Caco-2 (cell line): ENCODE measurements around the gene MRPS15. TPM values are rescaled to one million over a fixed set of nuclear protein-coding genes. Genes with fewer than 3 reads are reported as not detected.

Experiments
- BruUV-seq: library from RNA; stranded (reverse); fragments of 400-500 nt; replicated peaks from 2 replicates; lab custom pipeline; 2021; lab: Mats Ljungman, UMichigan
- CTCF ChIA-PET: fragments of 300-600 bp; sonication (Branson Sonifier 250); formaldehyde crosslinking; loops from one replicate; lab custom pipeline; 2022; ENCODE audit warnings: antibody characterized with exemption; lab: Charles Lee
- POLR2A ChIA-PET: fragments of 300-600 bp; sonication (Branson Sonifier 250); formaldehyde crosslinking; loops from one replicate; lab custom pipeline; 2022; ENCODE audit warnings: antibody characterized with exemption; lab: Charles Lee
- DNase-seq, 2 experiments: peaks; one replicate each; pipeline versions ENCODE4 v3.0.0 to v3.0.0-alpha.2; 2020 to 2022
- H3K27me3 ChIP-seq: replicated peaks from 2 replicates; pipeline ENCODE4 v1.6.0; 2011; ENCODE audit warnings: low read length; ENCODE audit not compliant: control insufficient read depth, insufficient read depth
- H3K36me3 ChIP-seq: 2 replicates; pipeline ENCODE4 v1.5.1; 2011; ENCODE audit warnings: low read length; ENCODE audit not compliant: control insufficient read depth, insufficient read depth
- H3K4me1 ChIP-seq: fragments of 250-450 bp; sonication (Bioruptor Pico); 2 replicates; pipeline ENCODE4 v1.5.1; 2020; ENCODE audit warnings: mild to moderate bottlenecking
- H3K4me3 ChIP-seq: 2 replicates; pipeline ENCODE4 v1.5.1; 2011; ENCODE audit warnings: low read depth, mild to moderate bottlenecking, control low read depth, low read length
- H3K9me3 ChIP-seq: fragments of 250-450 bp; sonication (Bioruptor Pico); 2 replicates; pipeline ENCODE4 v1.5.1; 2020; ENCODE audit warnings: mild to moderate bottlenecking, moderate library complexity
- H3K27ac Mint-ChIP-seq: one replicate; pipeline ENCODE4 v1.8.0; 2022; ENCODE audit warnings: mixed read lengths; ENCODE audit not compliant: unreplicated experiment
- H3K27me3 Mint-ChIP-seq: one replicate; pipeline ENCODE4 v1.8.0; 2022; ENCODE audit warnings: mixed read lengths; ENCODE audit not compliant: insufficient read depth, unreplicated experiment
- H3K36me3 Mint-ChIP-seq: one replicate; pipeline ENCODE4 v1.8.0; 2022; ENCODE audit warnings: mild to moderate bottlenecking, mixed read lengths; ENCODE audit not compliant: insufficient read depth, unreplicated experiment
- H3K4me1 Mint-ChIP-seq: one replicate; pipeline ENCODE4 v1.8.0; 2022; ENCODE audit warnings: low read depth, mixed read lengths; ENCODE audit not compliant: unreplicated experiment
- H3K4me3 Mint-ChIP-seq: one replicate; pipeline ENCODE4 v1.8.0; 2022; ENCODE audit warnings: mild to moderate bottlenecking, moderate library complexity, mixed read lengths; ENCODE audit not compliant: unreplicated experiment
- H3K9me3 Mint-ChIP-seq: one replicate; pipeline ENCODE4 v1.8.0; 2022; ENCODE audit warnings: mixed read lengths; ENCODE audit not compliant: unreplicated experiment
- intact Hi-C: fragments of 100-400 bp; cut with micrococcal nuclease; formaldehyde crosslinking; loops from one replicate; pipeline ENCODE4 v1.10.0; 2022; ENCODE audit not compliant: unreplicated experiment
- total RNA-seq: library from RNA; stranded (reverse); gene quantifications from 2 replicates; pipeline ENCODE4 v1.2.3, GENCODE V29; 2022
- TF ChIP-seq, protein P1 (sequence below), 2 experiments: fragments of 200-600 bp in 1 of 2; IDR thresholded peaks; 1 replicate in 1 of 2; 2 replicates in 1 of 2; pipeline versions ENCODE4 v1.5.1 to v1.8.0; 2011 to 2022; ENCODE audit warnings: antibody characterized with exemption in 1 of 2, control low read depth in 1 of 2, inconsistent platforms in 1 of 2, low read depth in 1 of 2, low read length in 1 of 2, mild to moderate bottlenecking in 1 of 2, moderate library complexity in 1 of 2; ENCODE audit not compliant: insufficient read depth in 1 of 2, severe bottlenecking in 1 of 2, unreplicated experiment in 1 of 2

Gene MRPS15
- total RNA-seq, 1 experiment from 2014 or later = 70.2 TPM

DNA sequence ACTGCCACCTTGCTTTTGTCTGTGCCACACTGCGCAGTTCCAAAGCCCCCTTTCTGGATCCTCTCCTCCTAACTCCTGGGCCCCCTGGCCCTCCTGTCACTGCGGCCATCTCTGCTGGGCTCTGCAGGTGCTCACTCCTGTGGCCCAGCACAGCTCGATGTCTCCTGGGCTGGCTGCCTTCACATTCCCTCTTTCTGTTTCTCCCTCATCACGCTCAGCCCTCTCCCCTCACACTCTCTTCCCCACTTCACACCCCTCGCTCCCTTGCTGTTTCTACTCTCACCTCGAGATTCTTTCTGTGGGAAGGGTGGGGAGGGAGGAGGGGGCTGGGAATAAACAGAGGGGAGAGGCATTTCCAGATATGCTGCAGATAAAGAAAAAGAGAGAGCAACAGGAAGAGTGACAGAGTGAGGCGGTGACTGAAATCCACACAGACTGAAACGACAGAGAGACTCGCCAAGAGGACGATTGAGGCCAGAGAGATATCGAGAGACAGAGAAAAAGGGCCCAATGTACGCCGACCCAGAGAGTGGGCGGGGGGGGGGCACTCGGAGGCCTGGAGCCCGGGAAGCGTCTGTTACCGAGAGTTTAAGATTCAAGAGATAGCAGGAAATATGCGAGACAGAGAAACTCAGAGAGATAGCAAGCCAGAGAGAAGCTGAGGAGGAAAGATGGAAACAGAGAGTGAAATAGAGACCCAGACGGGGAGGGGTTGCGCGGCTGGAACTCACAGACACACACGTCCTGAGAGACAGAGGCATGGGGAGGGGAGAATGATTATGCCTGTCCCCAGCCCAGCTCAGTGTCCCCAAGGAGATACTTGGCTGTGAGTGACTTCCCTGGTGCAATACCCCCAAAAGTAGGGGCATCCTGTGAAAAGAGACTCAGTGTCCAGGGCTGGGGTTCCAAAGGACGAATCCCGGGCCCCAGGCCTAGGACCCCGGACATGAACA, 17.9 kb upstream of the MRPS15 start:
- Histone ChIP-seq H3K9me3 (no peaks in the 10 kb centered on the region), H3K4me3 (no peak overlapping the region), H3K4me1 (peaks cover 15% of the 10 kb centered on the region), H3K27me3 (no peaks in the 10 kb centered on the region), H3K36me3 (no peaks in the 10 kb centered on the region)
- ChIA-PET POLR2A (no interaction called here), CTCF (interaction anchor here (0.6 to 0.8 kb wide), 2 partner anchors 31 to 397 kb away, joined by 3 read pairs; partner anchors contain the start of gene OSCP1)
- no peak for DNase-seq
- Mint-ChIP-seq H3K36me3 (peaks cover 4% of the 10 kb centered on the region), H3K4me3 (peak overlapping the region; percentile 49), H3K27ac (peak overlapping the region; percentile 67), H3K9me3 (no peaks in the 10 kb centered on the region), H3K4me1 (peaks cover 10% of the 10 kb centered on the region), H3K27me3 (no peaks in the 10 kb centered on the region)
- no TSS peak for BruUV-seq
- intact Hi-C loops = no loop called here
- TF ChIP-seq, protein P1, sequence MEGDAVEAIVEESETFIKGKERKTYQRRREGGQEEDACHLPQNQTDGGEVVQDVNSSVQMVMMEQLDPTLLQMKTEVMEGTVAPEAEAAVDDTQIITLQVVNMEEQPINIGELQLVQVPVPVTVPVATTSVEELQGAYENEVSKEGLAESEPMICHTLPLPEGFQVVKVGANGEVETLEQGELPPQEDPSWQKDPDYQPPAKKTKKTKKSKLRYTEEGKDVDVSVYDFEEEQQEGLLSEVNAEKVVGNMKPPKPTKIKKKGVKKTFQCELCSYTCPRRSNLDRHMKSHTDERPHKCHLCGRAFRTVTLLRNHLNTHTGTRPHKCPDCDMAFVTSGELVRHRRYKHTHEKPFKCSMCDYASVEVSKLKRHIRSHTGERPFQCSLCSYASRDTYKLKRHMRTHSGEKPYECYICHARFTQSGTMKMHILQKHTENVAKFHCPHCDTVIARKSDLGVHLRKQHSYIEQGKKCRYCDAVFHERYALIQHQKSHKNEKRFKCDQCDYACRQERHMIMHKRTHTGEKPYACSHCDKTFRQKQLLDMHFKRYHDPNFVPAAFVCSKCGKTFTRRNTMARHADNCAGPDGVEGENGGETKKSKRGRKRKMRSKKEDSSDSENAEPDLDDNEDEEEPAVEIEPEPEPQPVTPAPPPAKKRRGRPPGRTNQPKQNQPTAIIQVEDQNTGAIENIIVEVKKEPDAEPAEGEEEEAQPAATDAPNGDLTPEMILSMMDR (IDR thresholded peaks at IDR 0.05; ENCODE audit: insufficient read depth in 1 of 2, low read depth in 1 of 2, low read length in 1 of 2, severe bottlenecking in 1 of 2, unreplicated experiment in 1 of 2) = no peak

DNA sequence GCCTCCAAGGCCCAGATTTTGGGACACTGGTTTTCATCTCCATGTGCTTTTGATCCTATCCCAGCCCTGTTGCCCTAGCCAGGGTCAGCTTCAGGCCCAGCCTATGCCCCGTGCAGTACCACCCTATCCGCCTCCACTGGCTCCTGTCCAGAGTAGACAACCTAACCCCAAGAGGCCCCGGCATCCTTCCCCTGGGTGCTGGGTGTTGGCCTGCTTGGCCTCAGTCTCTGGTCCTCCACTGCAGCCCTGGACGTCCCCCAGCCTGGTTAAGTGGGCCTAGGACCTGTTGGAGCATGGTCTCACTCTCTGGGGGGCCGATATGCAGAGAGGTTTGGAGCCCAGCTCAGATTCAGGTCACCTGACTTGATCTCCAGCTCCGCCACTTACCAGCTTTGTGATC, 16.9 kb upstream of the MRPS15 start:
- TF ChIP-seq, protein P1 (IDR thresholded peaks at IDR 0.05; ENCODE audit: insufficient read depth in 1 of 2, low read depth in 1 of 2, low read length in 1 of 2, severe bottlenecking in 1 of 2, unreplicated experiment in 1 of 2) = no peak
- Mint-ChIP-seq H3K4me1 (peaks cover 10% of the 10 kb centered on the region), H3K27ac (no peak overlapping the region), H3K9me3 (no peaks in the 10 kb centered on the region), H3K4me3 (no peak overlapping the region), H3K27me3 (no peaks in the 10 kb centered on the region), H3K36me3 (no peaks in the 10 kb centered on the region)
- intact Hi-C loops = no loop called here
- no TSS peak for BruUV-seq
- CTCF ChIA-PET = no interaction called here
- Histone ChIP-seq H3K27me3 (no peaks in the 10 kb centered on the region), H3K4me1 (peaks cover 6% of the 10 kb centered on the region), H3K36me3 (no peaks in the 10 kb centered on the region), H3K9me3 (no peaks in the 10 kb centered on the region), H3K4me3 (no peak overlapping the region)
- POLR2A ChIA-PET = no interaction called here
- no peak for DNase-seq

DNA sequence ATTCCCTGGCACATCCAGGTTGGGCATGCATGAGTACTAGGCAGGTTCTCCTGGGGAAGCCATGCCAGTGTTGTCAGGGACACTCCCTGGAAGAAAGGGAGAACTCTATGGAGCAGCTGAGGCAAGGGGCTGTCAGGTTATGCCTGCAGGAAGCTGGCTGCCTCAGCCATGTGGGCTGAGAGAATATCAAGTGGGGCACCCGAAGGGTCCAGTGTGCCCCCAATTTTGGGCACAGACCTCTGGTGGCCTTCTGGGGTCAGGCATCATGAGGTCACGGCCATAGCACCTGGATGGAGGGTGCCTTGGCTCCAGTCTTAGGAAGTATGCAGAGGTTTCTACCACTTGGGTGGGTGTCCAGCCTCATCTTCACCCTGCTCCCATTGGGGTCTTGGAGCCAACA, 16.0 kb upstream of the MRPS15 start:
- no TSS peak for BruUV-seq
- ChIA-PET POLR2A (no interaction called here), CTCF (no interaction called here)
- peaks cover 10% of the 10 kb centered on the region for H3K4me1 Mint-ChIP-seq
- no peaks in the 10 kb centered on the region for H3K27me3 Mint-ChIP-seq
- Histone ChIP-seq H3K9me3 (no peaks in the 10 kb centered on the region), H3K4me3 (no peak overlapping the region), H3K36me3 (no peaks in the 10 kb centered on the region), H3K27me3 (no peaks in the 10 kb centered on the region), H3K4me1 (peaks cover 4% of the 10 kb centered on the region)
- DNase-seq = no peak
- H3K4me3 Mint-ChIP-seq = no peak overlapping the region
- TF ChIP-seq, protein P1 (IDR thresholded peaks at IDR 0.05; ENCODE audit: insufficient read depth in 1 of 2, low read depth in 1 of 2, low read length in 1 of 2, severe bottlenecking in 1 of 2, unreplicated experiment in 1 of 2) = no peak
- no peaks in the 10 kb centered on the region for H3K9me3 Mint-ChIP-seq
- intact Hi-C loops = no loop called here
- no peak overlapping the region for H3K27ac Mint-ChIP-seq
- H3K36me3 Mint-ChIP-seq = no peaks in the 10 kb centered on the region
